ENCODE results near the gene HGF. TPM values are rescaled to one million over a fixed set of nuclear protein-coding genes. Genes with fewer than 3 reads are reported as not detected.

The HGF gene
- total RNA-seq, 1 experiment from 2014 or later, result not detected

DNA sequence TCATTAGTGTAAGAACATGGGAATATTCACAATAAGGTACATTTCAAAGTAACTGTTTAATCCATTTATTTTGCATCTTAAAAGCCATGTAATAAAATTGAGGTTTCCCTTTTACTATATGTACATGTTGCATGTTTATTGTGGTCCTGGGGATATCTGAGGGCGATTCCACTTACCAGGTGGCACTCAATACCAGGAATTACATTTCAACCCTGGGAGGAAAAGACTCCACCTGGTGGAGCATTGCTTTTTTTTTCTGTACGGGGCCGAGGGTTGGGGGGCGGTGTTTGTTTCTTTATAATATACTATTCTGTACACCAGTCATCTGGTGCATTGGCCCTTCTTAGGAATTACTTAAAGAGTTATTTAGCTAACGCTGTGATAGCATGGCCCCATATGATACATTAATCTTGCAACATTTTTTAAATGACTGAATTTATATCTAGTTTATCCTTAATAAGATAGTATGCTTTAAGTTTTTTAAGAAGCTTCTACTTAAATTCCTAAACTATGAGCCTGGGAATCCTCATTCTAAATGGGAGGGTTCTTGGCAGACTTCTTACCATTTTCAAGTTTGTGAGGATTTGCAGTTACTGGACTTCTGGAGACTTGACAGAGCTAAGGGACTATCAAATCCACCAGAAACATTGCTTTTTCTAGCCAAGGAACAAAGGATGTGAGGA is 7.2 kb upstream of the HGF start:
- Mint-ChIP-seq H3K4me3 (ENCODE audit: unreplicated experiment) (no peak overlapping the region), H3K9me3 (ENCODE audit: unreplicated experiment) (no peaks in the 10 kb centered on the region), H3K36me3 (ENCODE audit: insufficient read depth, unreplicated experiment) (no peaks in the 10 kb centered on the region), H3K27ac (ENCODE audit: unreplicated experiment) (no peak overlapping the region), H3K4me1 (ENCODE audit: low read depth, unreplicated experiment) (no peaks in the 10 kb centered on the region), H3K27me3 (ENCODE audit: insufficient read depth, unreplicated experiment) (peaks cover 6% of the 10 kb centered on the region)
- TF ChIP-seq, protein P1, sequence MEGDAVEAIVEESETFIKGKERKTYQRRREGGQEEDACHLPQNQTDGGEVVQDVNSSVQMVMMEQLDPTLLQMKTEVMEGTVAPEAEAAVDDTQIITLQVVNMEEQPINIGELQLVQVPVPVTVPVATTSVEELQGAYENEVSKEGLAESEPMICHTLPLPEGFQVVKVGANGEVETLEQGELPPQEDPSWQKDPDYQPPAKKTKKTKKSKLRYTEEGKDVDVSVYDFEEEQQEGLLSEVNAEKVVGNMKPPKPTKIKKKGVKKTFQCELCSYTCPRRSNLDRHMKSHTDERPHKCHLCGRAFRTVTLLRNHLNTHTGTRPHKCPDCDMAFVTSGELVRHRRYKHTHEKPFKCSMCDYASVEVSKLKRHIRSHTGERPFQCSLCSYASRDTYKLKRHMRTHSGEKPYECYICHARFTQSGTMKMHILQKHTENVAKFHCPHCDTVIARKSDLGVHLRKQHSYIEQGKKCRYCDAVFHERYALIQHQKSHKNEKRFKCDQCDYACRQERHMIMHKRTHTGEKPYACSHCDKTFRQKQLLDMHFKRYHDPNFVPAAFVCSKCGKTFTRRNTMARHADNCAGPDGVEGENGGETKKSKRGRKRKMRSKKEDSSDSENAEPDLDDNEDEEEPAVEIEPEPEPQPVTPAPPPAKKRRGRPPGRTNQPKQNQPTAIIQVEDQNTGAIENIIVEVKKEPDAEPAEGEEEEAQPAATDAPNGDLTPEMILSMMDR (IDR thresholded peaks at IDR 0.05; ENCODE audit: insufficient read depth in 1 of 2, low read depth in 1 of 2, low read length in 1 of 2, severe bottlenecking in 1 of 2, unreplicated experiment in 1 of 2), result peak; percentile 28 to 38
- DNase-seq, result peak in 1 of 2 experiments; percentile 7
- intact Hi-C loops (cut with micrococcal nuclease; ENCODE audit: unreplicated experiment), result loop anchor here (1.0 kb wide), 2 partner anchors 179 to 278 kb away; no protein-coding TSS in a partner anchor
- BruUV-seq (replicated peaks), result no TSS peak
- CTCF ChIA-PET, result no interaction called here
- H3K27me3 ChIP-seq (replicated peaks; ENCODE audit: control insufficient read depth, insufficient read depth, low read length), result no peaks in the 10 kb centered on the region
- POLR2A ChIA-PET, result no interaction called here
- no peaks in the 10 kb centered on the region for H3K9me3 ChIP-seq
- H3K4me1 ChIP-seq, result no peaks in the 10 kb centered on the region
- no peaks in the 10 kb centered on the region for H3K36me3 ChIP-seq (ENCODE audit: control insufficient read depth, insufficient read depth, low read length)
- no peak overlapping the region for H3K4me3 ChIP-seq (ENCODE audit: low read depth, low read length)

DNA sequence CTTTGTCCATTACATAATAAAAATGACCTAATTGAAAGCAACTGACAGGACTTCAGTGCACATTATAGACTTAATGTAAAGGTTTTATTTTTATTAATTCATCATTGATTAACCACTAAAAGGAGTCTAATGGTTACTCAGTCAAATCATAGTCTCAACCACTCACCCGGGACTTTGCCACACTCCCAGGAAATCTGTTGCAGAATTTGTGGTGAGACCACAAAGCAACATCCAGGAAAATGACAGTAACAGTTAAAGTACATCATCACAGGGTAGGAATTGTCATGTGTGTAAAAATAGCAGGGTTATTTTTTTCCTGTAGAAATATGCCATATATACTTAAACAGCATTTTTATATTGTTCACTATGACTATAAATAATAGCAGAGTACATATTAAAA is 6.3 kb upstream of the HGF start:
- no TSS peak for BruUV-seq (replicated peaks)
- no peaks in the 10 kb centered on the region for H3K4me1 Mint-ChIP-seq (ENCODE audit: low read depth, unreplicated experiment)
- CTCF ChIA-PET, result no interaction called here
- Histone ChIP-seq H3K4me1 (no peaks in the 10 kb centered on the region), H3K27me3 (replicated peaks; ENCODE audit: control insufficient read depth, insufficient read depth, low read length) (no peaks in the 10 kb centered on the region), H3K9me3 (no peaks in the 10 kb centered on the region), H3K4me3 (ENCODE audit: low read depth, low read length) (no peak overlapping the region), H3K36me3 (ENCODE audit: control insufficient read depth, insufficient read depth, low read length) (no peaks in the 10 kb centered on the region)
- H3K9me3 Mint-ChIP-seq (ENCODE audit: unreplicated experiment), result no peaks in the 10 kb centered on the region
- no peak overlapping the region for H3K4me3 Mint-ChIP-seq (ENCODE audit: unreplicated experiment)
- no peaks in the 10 kb centered on the region for H3K36me3 Mint-ChIP-seq (ENCODE audit: insufficient read depth, unreplicated experiment)
- intact Hi-C loops (cut with micrococcal nuclease; ENCODE audit: unreplicated experiment), result loop anchor here (1.0 kb wide), 1 partner anchor 180 kb away; no protein-coding TSS in a partner anchor
- no peak for DNase-seq
- peaks cover 10% of the 10 kb centered on the region for H3K27me3 Mint-ChIP-seq (ENCODE audit: insufficient read depth, unreplicated experiment)
- no peak overlapping the region for H3K27ac Mint-ChIP-seq (ENCODE audit: unreplicated experiment)
- TF ChIP-seq, protein P1 (IDR thresholded peaks at IDR 0.05; ENCODE audit: insufficient read depth in 1 of 2, low read depth in 1 of 2, low read length in 1 of 2, severe bottlenecking in 1 of 2, unreplicated experiment in 1 of 2), result no peak
- POLR2A ChIA-PET, result no interaction called here

DNA sequence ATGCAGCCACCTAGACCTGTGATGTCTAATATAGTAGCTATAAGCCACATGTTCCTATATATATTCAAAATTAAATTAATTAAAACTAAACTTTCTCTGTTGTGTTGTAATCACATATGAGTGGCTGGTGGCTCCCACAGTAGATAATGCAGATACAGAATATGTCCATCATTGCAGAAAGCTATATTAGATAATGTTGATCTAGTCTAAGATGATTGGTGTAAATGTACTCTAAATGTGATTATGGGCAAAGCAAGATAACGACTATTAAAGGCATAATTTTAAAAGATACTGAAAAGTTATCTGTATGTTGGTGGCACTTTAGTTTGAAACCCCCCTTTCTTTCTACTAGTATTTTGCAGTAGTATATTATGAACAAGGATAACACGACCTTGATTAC is 5.7 kb upstream of the HGF start:
- CTCF ChIA-PET, result no interaction called here

More for the DNA sequence above, 5.7 kb upstream of the HGF start:
- Mint-ChIP-seq H3K27ac (ENCODE audit: unreplicated experiment) (no peak overlapping the region), H3K4me3 (ENCODE audit: unreplicated experiment) (no peak overlapping the region), H3K36me3 (ENCODE audit: insufficient read depth, unreplicated experiment) (no peaks in the 10 kb centered on the region), H3K27me3 (ENCODE audit: insufficient read depth, unreplicated experiment) (peaks cover 10% of the 10 kb centered on the region), H3K9me3 (ENCODE audit: unreplicated experiment) (no peaks in the 10 kb centered on the region), H3K4me1 (ENCODE audit: low read depth, unreplicated experiment) (no peaks in the 10 kb centered on the region)
- POLR2A ChIA-PET, result no interaction called here
- H3K4me3 ChIP-seq (ENCODE audit: low read depth, low read length), result no peak overlapping the region
- H3K9me3 ChIP-seq, result no peaks in the 10 kb centered on the region
- intact Hi-C loops (cut with micrococcal nuclease; ENCODE audit: unreplicated experiment), result no loop called here
- no peaks in the 10 kb centered on the region for H3K4me1 ChIP-seq
- no TSS peak for BruUV-seq (replicated peaks)
- H3K36me3 ChIP-seq (ENCODE audit: control insufficient read depth, insufficient read depth, low read length), result no peaks in the 10 kb centered on the region
- DNase-seq, result no peak
- no peaks in the 10 kb centered on the region for H3K27me3 ChIP-seq (replicated peaks; ENCODE audit: control insufficient read depth, insufficient read depth, low read length)
- TF ChIP-seq, protein P1 (IDR thresholded peaks at IDR 0.05; ENCODE audit: insufficient read depth in 1 of 2, low read depth in 1 of 2, low read length in 1 of 2, severe bottlenecking in 1 of 2, unreplicated experiment in 1 of 2), result no peak

All from Caco-2 (cell line).